ENCODE data around the gene LMCD1. TPM values are rescaled to one million over a fixed set of nuclear protein-coding genes. Genes with fewer than 3 reads are reported as not detected.

LMCD1 gene
- total and polyA plus RNA-seq, 8 donors, result 14.0 to 39.4 (median 17.4) TPM

DNA sequence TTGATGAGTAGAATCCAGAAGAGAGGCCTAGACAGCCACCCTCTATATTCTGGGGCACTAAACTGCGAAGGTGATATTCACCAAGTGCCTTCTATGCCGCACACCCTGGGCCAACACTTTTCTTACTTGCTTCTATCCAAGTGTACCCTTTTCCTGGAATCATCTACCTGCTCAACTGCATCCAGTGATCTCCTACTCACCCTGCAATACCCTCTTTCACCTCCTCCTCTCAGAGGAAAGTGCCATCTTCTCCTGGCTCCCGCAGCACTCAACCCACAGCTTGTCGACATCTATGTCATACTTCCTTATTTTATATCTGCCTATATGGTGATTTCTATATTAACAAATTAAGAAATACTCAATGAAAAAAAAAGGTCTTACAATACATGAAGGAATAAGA is 28.6 kb upstream of the LMCD1 start:
- no peak for FAIRE-seq
- TF ChIP-seq, protein P1, sequence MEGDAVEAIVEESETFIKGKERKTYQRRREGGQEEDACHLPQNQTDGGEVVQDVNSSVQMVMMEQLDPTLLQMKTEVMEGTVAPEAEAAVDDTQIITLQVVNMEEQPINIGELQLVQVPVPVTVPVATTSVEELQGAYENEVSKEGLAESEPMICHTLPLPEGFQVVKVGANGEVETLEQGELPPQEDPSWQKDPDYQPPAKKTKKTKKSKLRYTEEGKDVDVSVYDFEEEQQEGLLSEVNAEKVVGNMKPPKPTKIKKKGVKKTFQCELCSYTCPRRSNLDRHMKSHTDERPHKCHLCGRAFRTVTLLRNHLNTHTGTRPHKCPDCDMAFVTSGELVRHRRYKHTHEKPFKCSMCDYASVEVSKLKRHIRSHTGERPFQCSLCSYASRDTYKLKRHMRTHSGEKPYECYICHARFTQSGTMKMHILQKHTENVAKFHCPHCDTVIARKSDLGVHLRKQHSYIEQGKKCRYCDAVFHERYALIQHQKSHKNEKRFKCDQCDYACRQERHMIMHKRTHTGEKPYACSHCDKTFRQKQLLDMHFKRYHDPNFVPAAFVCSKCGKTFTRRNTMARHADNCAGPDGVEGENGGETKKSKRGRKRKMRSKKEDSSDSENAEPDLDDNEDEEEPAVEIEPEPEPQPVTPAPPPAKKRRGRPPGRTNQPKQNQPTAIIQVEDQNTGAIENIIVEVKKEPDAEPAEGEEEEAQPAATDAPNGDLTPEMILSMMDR (IDR thresholded peaks at IDR 0.05), result no peak
- no peaks in the 10 kb centered on the region for H3K9me3 ChIP-seq

DNA sequence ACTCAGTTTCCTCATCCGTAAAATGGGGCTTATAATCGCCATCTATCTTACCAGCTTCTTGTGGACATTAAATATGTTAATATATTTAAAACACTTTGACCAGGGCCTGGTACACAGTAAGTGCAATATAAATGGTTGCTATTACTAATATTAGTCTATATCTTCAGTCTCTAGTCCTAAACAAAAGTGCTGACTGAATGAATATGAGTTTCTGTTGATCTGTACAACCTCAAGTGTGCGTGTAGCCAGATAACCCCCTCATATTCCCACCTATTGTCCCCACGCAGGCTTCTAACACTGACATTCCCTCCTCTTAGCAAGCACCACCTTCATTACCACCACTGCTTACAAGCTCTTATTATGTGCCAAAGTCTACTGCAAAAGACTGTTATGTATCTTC is 27.6 kb upstream of the LMCD1 start:
- H3K27ac ChIP-seq, result no peak overlapping the region
- no peak for FAIRE-seq
- H3K27me3 ChIP-seq, result no peaks in the 10 kb centered on the region
- H3K9me3 ChIP-seq, result no peaks in the 10 kb centered on the region
- H3K36me3 ChIP-seq, result no peaks in the 10 kb centered on the region
- intact Hi-C loops (cut with DNase I), result no loop called here
- no peak for ATAC-seq
- no peaks in the 10 kb centered on the region for H3K4me1 ChIP-seq
- 56 to 78% methylated on average over 4 of the region's 4 CpGs for WGBS, 2 donors
- no peak overlapping the region for H3K4me3 ChIP-seq
- no peak for DNase-seq
- TF ChIP-seq, protein P1 (IDR thresholded peaks at IDR 0.05), result no peak

More for the DNA sequence above, 28.6 kb upstream of the LMCD1 start:
- H3K27ac ChIP-seq, result no peak overlapping the region
- DNase-seq (no peak), ATAC-seq (no peak)
- intact Hi-C loops (cut with DNase I), result no loop called here
- no peaks in the 10 kb centered on the region for H3K36me3 ChIP-seq
- no peak overlapping the region for H3K4me3 ChIP-seq
- H3K4me1 ChIP-seq, result no peaks in the 10 kb centered on the region
- no peaks in the 10 kb centered on the region for H3K27me3 ChIP-seq
- 95 to 97% methylated on average over 4 of the region's 4 CpGs for WGBS, 2 donors

DNA sequence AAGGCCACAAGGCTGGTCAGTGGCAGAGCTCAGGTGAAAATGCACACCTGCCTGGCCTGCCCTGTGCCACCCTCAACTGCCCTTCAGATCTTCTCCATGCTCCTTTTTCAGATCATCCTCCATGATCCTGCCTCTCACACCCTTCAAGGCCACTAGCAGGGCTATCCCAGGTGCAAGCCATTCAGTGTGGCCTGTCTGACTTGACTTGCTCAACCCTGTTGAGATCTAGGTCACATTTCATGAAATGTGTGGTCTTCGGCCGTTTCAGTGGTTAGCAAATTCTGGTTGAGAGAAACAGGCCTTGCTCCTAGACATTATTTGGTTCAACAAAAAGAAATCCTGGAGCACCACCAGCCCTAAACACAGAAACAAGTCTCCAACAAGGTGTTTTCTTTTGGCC is 26.6 kb upstream of the LMCD1 start:
- Histone ChIP-seq H3K27me3 (no peaks in the 10 kb centered on the region), H3K4me3 (no peak overlapping the region), H3K9me3 (no peaks in the 10 kb centered on the region), H3K4me1 (no peaks in the 10 kb centered on the region), H3K27ac (no peak overlapping the region), H3K36me3 (no peaks in the 10 kb centered on the region)
- ATAC-seq, result no peak
- 92 to 99% methylated on average over 2 of the region's 2 CpGs for WGBS, 2 donors
- TF ChIP-seq, protein P1 (IDR thresholded peaks at IDR 0.05), result no peak
- FAIRE-seq, result no peak
- no peak for DNase-seq
- intact Hi-C loops (cut with DNase I), result no loop called here

DNA sequence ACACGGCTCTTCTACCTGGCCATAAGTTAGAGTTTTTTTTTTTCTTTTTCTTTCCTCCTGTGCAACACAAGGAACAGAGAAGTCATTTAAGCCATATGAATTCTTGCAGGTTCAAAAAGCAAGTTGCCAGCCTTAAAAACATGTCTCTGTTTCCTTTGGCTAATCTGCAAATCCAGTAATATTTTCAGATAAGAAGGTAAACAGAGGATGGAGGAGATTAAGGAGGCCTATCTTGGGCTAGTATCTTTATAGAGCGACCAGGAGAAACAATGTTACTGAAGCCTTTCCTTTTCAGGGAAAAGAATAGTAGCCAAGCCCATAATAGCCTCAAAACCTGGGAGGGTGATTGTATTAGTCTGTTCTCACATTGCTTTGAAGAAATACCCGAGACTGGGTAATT is 20.9 kb upstream of the LMCD1 start:
- intact Hi-C loops (cut with DNase I), result no loop called here
- Histone ChIP-seq H3K9me3 (no peaks in the 10 kb centered on the region), H3K4me3 (no peak overlapping the region), H3K27ac (no peak overlapping the region), H3K36me3 (no peaks in the 10 kb centered on the region), H3K27me3 (no peaks in the 10 kb centered on the region), H3K4me1 (peaks cover 0 to 16% (median 9%) of the 10 kb centered on the region in 3 donors)
- WGBS, 2 donors, result 52 to 70% methylated on average over 3 of the region's 3 CpGs
- TF ChIP-seq, protein P1 (IDR thresholded peaks at IDR 0.05), result no peak
- FAIRE-seq (no peak), ATAC-seq (no peak), DNase-seq (no peak)

DNA sequence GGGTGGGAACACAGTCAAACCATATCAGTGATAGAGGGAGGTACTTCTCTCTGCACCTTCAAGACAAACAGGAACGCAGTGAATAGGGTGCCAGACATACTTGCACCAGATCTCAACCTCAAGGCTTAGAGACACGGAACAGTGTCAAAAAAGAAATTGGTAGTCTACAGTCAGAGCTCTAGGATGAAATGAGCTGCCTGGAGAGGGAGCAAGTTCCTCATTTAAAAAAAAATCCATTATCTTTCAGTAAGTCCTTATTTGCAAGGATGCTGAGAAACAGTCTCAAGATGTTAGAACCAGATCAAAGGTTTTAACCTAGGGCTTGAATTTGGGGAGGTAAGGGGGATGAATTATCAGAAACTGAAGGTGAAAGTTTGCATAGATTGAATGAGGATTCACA is 20.2 kb upstream of the LMCD1 start:
- H3K4me1 ChIP-seq, result peaks cover 0 to 16% (median 9%) of the 10 kb centered on the region in 3 donors
- no peak overlapping the region for H3K27ac ChIP-seq
- no peak for FAIRE-seq

More for the DNA sequence above, 20.2 kb upstream of the LMCD1 start:
- TF ChIP-seq, protein P1 (IDR thresholded peaks at IDR 0.05), result no peak
- no peaks in the 10 kb centered on the region for H3K27me3 ChIP-seq
- DNase-seq, result no peak
- intact Hi-C loops (cut with DNase I), result no loop called here
- ATAC-seq, result no peak
- no peaks in the 10 kb centered on the region for H3K36me3 ChIP-seq
- H3K4me3 ChIP-seq, result no peak overlapping the region
- H3K9me3 ChIP-seq, result no peaks in the 10 kb centered on the region
- WGBS, 2 donors, result 88 to 95% methylated on average over 2 of the region's 2 CpGs

All from pancreas (tissue), 10 donors.